Keratinocyte (primary cell): ENCODE measurements around the gene ZNF598.

Source experiments
- EZH2 ChIP-seq: IDR thresholded peaks from one replicate; pipeline ENCODE4 v1.6.1; 2012; ENCODE audit warnings: inconsistent platforms, mild to moderate bottlenecking, low read length, moderate library complexity
- TF ChIP-seq, protein P1 (sequence below), 3 experiments: IDR thresholded peaks in 1 of 3; conservative IDR thresholded peaks in 1 of 3; optimal IDR thresholded peaks in 1 of 3; 2 replicates in 2 of 3; 3 replicates in 1 of 3; pipeline versions ENCODE3 to v1.5.1; 2011; ENCODE audit warnings: low read length in 3 of 3, mild to moderate bottlenecking in 3 of 3, moderate library complexity in 2 of 3, control low read depth in 1 of 3, inconsistent platforms in 1 of 3; ENCODE audit not compliant: insufficient read depth in 2 of 3; ENCODE audit errors: extremely low read depth in 1 of 3

DNA sequence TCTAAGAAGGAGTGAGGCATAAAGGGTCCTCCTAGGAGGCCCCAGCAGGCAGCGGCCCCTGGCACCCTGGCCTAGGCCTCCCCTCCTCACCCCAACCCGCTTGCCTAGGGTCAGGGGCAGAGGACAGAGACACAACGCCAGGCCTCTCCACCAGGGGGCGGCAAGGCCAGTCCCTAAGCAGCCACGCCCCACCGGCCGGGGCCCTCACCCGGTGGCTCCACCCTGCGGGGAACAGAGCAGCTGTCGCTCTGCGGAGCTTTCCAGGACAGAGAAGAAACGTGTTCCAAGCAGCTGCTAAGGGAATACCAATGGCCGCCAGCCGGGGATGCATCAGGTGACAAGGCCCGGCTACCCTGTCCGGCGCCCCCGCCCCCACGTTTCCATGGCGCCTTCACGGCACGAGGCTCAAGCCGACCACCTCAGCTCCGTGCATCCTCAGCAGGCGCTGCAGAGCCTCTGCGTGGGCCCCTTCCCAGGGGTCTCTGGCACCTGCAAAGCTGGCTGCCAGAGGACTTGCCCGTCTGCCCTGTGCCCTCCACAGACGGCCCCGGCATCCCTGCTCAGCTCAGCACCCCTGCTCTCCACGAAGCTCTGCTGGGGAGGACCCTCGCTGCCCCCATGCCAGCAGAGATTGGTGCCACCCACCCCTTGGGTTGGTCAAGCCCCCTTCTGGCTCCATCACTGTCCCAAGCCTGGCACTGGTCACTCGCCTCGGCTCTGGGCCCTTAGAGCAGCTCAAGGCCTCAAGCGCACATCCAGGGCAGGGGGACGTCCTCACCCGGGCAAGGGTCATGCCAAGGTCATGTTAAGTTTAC, 5.6 kb downstream of the ZNF598 start:
- TF ChIP-seq, protein P1, sequence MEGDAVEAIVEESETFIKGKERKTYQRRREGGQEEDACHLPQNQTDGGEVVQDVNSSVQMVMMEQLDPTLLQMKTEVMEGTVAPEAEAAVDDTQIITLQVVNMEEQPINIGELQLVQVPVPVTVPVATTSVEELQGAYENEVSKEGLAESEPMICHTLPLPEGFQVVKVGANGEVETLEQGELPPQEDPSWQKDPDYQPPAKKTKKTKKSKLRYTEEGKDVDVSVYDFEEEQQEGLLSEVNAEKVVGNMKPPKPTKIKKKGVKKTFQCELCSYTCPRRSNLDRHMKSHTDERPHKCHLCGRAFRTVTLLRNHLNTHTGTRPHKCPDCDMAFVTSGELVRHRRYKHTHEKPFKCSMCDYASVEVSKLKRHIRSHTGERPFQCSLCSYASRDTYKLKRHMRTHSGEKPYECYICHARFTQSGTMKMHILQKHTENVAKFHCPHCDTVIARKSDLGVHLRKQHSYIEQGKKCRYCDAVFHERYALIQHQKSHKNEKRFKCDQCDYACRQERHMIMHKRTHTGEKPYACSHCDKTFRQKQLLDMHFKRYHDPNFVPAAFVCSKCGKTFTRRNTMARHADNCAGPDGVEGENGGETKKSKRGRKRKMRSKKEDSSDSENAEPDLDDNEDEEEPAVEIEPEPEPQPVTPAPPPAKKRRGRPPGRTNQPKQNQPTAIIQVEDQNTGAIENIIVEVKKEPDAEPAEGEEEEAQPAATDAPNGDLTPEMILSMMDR (optimal IDR thresholded peaks at IDR 0.05 in 1 of 3, IDR thresholded peaks at IDR 0.05 in 1 of 3, conservative IDR thresholded peaks at IDR 0.05 in 1 of 3; ENCODE audit: extremely low read depth in 1 of 3, insufficient read depth in 2 of 3, low read length in 3 of 3) = peak; percentile 89 to 98 (median 94)
- no peak for TF ChIP-seq EZH2
